ENCODE measurements around the gene CEBPZ.
"Not testable (repeated sequence)": the region's sequence is repeated elsewhere in the genome, so short reads cannot be mapped to it uniquely, and the experiment has no call there.

CEBPZ gene
- total RNA-seq = 172 to 183 reads per million in 2 donors

GRCh38 chr2:37231241-37232130 is at the start of gene CEBPZ, which contains the start of gene NDUFAF7:
TSS of gene CEBPZ (minus strand) at chr2:37231596. CDS start at chr2:37231567, 29 bp downstream.
TSS of gene NDUFAF7 (plus strand) at chr2:37231658. CDS start at chr2:37231706, 48 bp downstream.
- DNase-seq = peak; percentile 79

GRCh38 chr2:37276291-37276690 is 44.9 kb upstream of the CEBPZ start:
- DNase-seq = no peak

- DNase-seq = no peak
These were observed 43.1 kb upstream of the CEBPZ start for GRCh38 chr2:37274359-37274965.

- DNase-seq = no peak
These were observed 40.1 kb upstream of the CEBPZ start for GRCh38 chr2:37271376-37272067.

GRCh38 chr2:37268111-37268510 is 36.7 kb upstream of the CEBPZ start:
- no peak for DNase-seq

GRCh38 chr2:37267685-37268084 is 36.3 kb upstream of the CEBPZ start:
- DNase-seq = no peak

GRCh38 chr2:37263839-37264238 is 32.4 kb upstream of the CEBPZ start:
- no peak for DNase-seq

GRCh38 chr2:37262522-37262921 is 31.1 kb upstream of the CEBPZ start:
- DNase-seq = no peak

GRCh38 chr2:37250869-37251740 is 19.7 kb upstream of the CEBPZ start:
- DNase-seq = no peak

GRCh38 chr2:37246205-37246604 is 14.8 kb upstream of the CEBPZ start:
- no peak for DNase-seq

GRCh38 chr2:37244755-37245154 is 13.4 kb upstream of the CEBPZ start:
- no peak for DNase-seq

GRCh38 chr2:37244017-37244416 is 12.6 kb upstream of the CEBPZ start:
- no peak for DNase-seq

GRCh38 chr2:37243435-37243834 is 12.0 kb upstream of the CEBPZ start:
- no peak for DNase-seq

GRCh38 chr2:37232131-37232933 is 936 bp upstream of the CEBPZ start:
- no peak for DNase-seq

GRCh38 chr2:37230581-37230980 is 815 bp downstream of the CEBPZ start:
- no peak for DNase-seq

GRCh38 chr2:37228788-37229187 is 2.6 kb downstream of the CEBPZ start:
- no peak for DNase-seq

- DNase-seq = no peak
These were observed 4.5 kb downstream of the CEBPZ start for GRCh38 chr2:37226863-37227262.

- not testable (repeated sequence) for DNase-seq
These were observed 6.3 kb downstream of the CEBPZ start for GRCh38 chr2:37225129-37225528.

- no peak for DNase-seq
These were observed 7.3 kb downstream of the CEBPZ start for GRCh38 chr2:37224063-37224462.

GRCh38 chr2:37223131-37223530 is 8.3 kb downstream of the CEBPZ start:
- no peak for DNase-seq

GRCh38 chr2:37219046-37219445 is 12.3 kb downstream of the CEBPZ start:
- DNase-seq = no peak

GRCh38 chr2:37215250-37215649 is 16.1 kb downstream of the CEBPZ start:
- no peak for DNase-seq
